ENCODE results near the gene WDR93.

GRCh38 chr15:89662893-89663626, 27.6 kb upstream of the WDR93 start:
- TF ChIP-seq POLR2AphosphoS5 (IDR thresholded peaks at IDR 0.05; ENCODE audit: low read depth, low read length), result no peak
- TF ChIP-seq POLR2A (IDR thresholded peaks at IDR 0.05; ENCODE audit: low read depth, low read length), result no peak
